Loucy (cell line): ENCODE data around the gene RCE1.

Source experiments
- H2AFZ ChIP-seq: fragments of 200-600 bp; sonication (generic); 2 replicates; pipeline ENCODE4 v1.6.0; 2016; ENCODE audit warnings: antibody characterized with exemption, mild to moderate bottlenecking, low read length, moderate library complexity
- H3F3A ChIP-seq: fragments of 200-600 bp; 2 replicates; pipeline ENCODE4 v1.6.0; 2016; ENCODE audit warnings: antibody characterized with exemption, low read depth, mild to moderate bottlenecking
- H3K27me3 ChIP-seq: fragments of 200-600 bp; sonication (generic); 2 replicates; pipeline ENCODE4 v1.6.1; 2014; ENCODE audit warnings: low read length, mild to moderate bottlenecking; ENCODE audit not compliant: insufficient read depth, poor library complexity, severe bottlenecking
- H3K36me3 ChIP-seq: fragments of 200-600 bp; sonication (generic); 2 replicates; pipeline ENCODE4 v1.6.1; 2016; ENCODE audit warnings: low read length; ENCODE audit not compliant: insufficient read depth
- H3K4me1 ChIP-seq: fragments of 200-600 bp; sonication (generic); 2 replicates; pipeline ENCODE4 v1.5.1; 2014; ENCODE audit warnings: low read length, mild to moderate bottlenecking; ENCODE audit not compliant: insufficient read depth, poor library complexity, severe bottlenecking
- H3K4me2 ChIP-seq: fragments of 200-600 bp; sonication (generic); 2 replicates; pipeline ENCODE4 v1.6.0; 2014; ENCODE audit warnings: antibody characterized with exemption, low read length, low read depth, mild to moderate bottlenecking; ENCODE audit not compliant: poor library complexity, severe bottlenecking
- H3K4me3 ChIP-seq: fragments of 200-600 bp; sonication (generic); 2 replicates; pipeline ENCODE4 v1.5.1; 2014; ENCODE audit warnings: low read length, mild to moderate bottlenecking, mixed read lengths; ENCODE audit not compliant: poor library complexity, severe bottlenecking
- H3K79me2 ChIP-seq: fragments of 200-600 bp; sonication (generic); 2 replicates; pipeline ENCODE4 v1.6.1; 2014; ENCODE audit warnings: low read length; ENCODE audit not compliant: insufficient read depth
- H3K9ac ChIP-seq: fragments of 200-600 bp; sonication (generic); 2 replicates; pipeline ENCODE4 v1.6.0; 2014; ENCODE audit warnings: mild to moderate bottlenecking, low read depth, low read length, moderate library complexity; ENCODE audit not compliant: poor library complexity, severe bottlenecking
- H3K9me2 ChIP-seq: fragments of 200-600 bp; sonication (generic); replicated peaks from 2 replicates; pipeline ENCODE4 v1.6.1; 2016; ENCODE audit warnings: low read depth, low read length, mixed read lengths
- H3K9me3 ChIP-seq: fragments of 200-600 bp; sonication (generic); 2 replicates; pipeline ENCODE4 v1.6.1; 2014; ENCODE audit warnings: mild to moderate bottlenecking, antibody characterized with exemption, low read length, low read depth; ENCODE audit not compliant: insufficient read depth
- H4K20me1 ChIP-seq: fragments of 200-600 bp; sonication (generic); 2 replicates; pipeline ENCODE4 v1.6.0; 2014; ENCODE audit warnings: antibody characterized with exemption, low read length, mild to moderate bottlenecking; ENCODE audit not compliant: insufficient read depth, poor library complexity, severe bottlenecking
- CTCF ChIP-seq: fragments of 200-600 bp; sonication (generic); conservative IDR thresholded peaks from 2 replicates; pipeline ENCODE4 v1.5.1; 2014; ENCODE audit warnings: mild to moderate bottlenecking, antibody characterized with exemption, low read length
- EZH2phosphoT487 ChIP-seq: fragments of 200-600 bp; IDR thresholded peaks from 2 replicates; pipeline ENCODE4 v1.6.1; 2018; ENCODE audit warnings: antibody characterized with exemption, mild to moderate bottlenecking, moderate library complexity, borderline replicate concordance

RCE1 gene

GRCh38 chr11:66835768-66836405 is 7.4 kb upstream of the RCE1 start:
- Histone ChIP-seq H3K4me3 (no peak overlapping the region), H3K36me3 (no peaks in the 10 kb centered on the region), H3K79me2 (peaks cover 10% of the 10 kb centered on the region; the same call in 1 of the 2 replicates), H3K9me3 (no peaks in the 10 kb centered on the region), H2AFZ (no peak overlapping the region), H3K9me2 (no peaks in the 10 kb centered on the region), H4K20me1 (peaks cover 2% of the 10 kb centered on the region), H3F3A (no peaks in the 10 kb centered on the region), H3K9ac (no peak overlapping the region), H3K4me2 (no peak overlapping the region), H3K27me3 (no peaks in the 10 kb centered on the region), H3K4me1 (peaks cover 10% of the 10 kb centered on the region)
- TF ChIP-seq EZH2phosphoT487 (no peak), CTCF (no peak)

- Histone ChIP-seq H3K9me3 (no peaks in the 10 kb centered on the region), H3K4me1 (peaks cover 35% of the 10 kb centered on the region), H4K20me1 (peaks cover 26% of the 10 kb centered on the region), H3K9ac (peak overlapping the region; percentile 40), H3F3A (0 out of 2 replicates have a peak, but pooled peaks cover 3% of the 10 kb centered on the region), H3K27me3 (no peaks in the 10 kb centered on the region), H2AFZ (no peak overlapping the region), H3K79me2 (peaks cover 51% of the 10 kb centered on the region), H3K9me2 (no peaks in the 10 kb centered on the region), H3K4me2 (peak overlapping the region; percentile 97), H3K36me3 (no peaks in the 10 kb centered on the region), H3K4me3 (peak overlapping the region; percentile 0)
- TF ChIP-seq CTCF = no peak
- no peak for TF ChIP-seq EZH2phosphoT487
Observed at GRCh38 chr11:66840317-66841091, 2.7 kb upstream of the RCE1 start.

GRCh38 chr11:66841861-66842260 is 1.4 kb upstream of the RCE1 start:
- Histone ChIP-seq H3K27me3 (no peaks in the 10 kb centered on the region), H3K4me1 (peaks cover 35% of the 10 kb centered on the region), H3K9me3 (no peaks in the 10 kb centered on the region), H4K20me1 (peaks cover 26% of the 10 kb centered on the region), H3K4me3 (peak overlapping the region; percentile 95), H3K9ac (peak overlapping the region; percentile 97), H3K4me2 (peak overlapping the region; percentile 97), H3F3A (0 out of 2 replicates have a peak, but pooled peaks cover 3% of the 10 kb centered on the region), H3K79me2 (peaks cover 58% of the 10 kb centered on the region), H3K9me2 (no peaks in the 10 kb centered on the region), H2AFZ (no peak overlapping the region), H3K36me3 (peaks cover 4% of the 10 kb centered on the region; the same call in 1 of the 2 replicates)
- TF ChIP-seq EZH2phosphoT487 (no peak), CTCF (no peak)
